Vagina (tissue), 2 donors: ENCODE data around the gene CD81.

Experiments used
- POLR2A ChIP-seq, 2 donors: fragments of 450-650 bp; IDR thresholded peaks; one replicate each; pipeline ENCODE4 v1.6.1; 2017; ENCODE audit warnings: antibody characterized with exemption in 2 of 2, mild to moderate bottlenecking in 2 of 2, moderate library complexity in 2 of 2
- TF ChIP-seq, protein P1 (sequence below), 3 experiments: fragments of 450-650 bp in 2 of 3; fragments of 200-600 bp in 1 of 3; sonication (generic) in 1 of 3; IDR thresholded peaks; one replicate each; pipeline ENCODE4 v1.5.1; 2017 to 2019; ENCODE audit warnings: antibody characterized with exemption in 3 of 3, mild to moderate bottlenecking in 2 of 3, moderate library complexity in 2 of 3

DNA sequence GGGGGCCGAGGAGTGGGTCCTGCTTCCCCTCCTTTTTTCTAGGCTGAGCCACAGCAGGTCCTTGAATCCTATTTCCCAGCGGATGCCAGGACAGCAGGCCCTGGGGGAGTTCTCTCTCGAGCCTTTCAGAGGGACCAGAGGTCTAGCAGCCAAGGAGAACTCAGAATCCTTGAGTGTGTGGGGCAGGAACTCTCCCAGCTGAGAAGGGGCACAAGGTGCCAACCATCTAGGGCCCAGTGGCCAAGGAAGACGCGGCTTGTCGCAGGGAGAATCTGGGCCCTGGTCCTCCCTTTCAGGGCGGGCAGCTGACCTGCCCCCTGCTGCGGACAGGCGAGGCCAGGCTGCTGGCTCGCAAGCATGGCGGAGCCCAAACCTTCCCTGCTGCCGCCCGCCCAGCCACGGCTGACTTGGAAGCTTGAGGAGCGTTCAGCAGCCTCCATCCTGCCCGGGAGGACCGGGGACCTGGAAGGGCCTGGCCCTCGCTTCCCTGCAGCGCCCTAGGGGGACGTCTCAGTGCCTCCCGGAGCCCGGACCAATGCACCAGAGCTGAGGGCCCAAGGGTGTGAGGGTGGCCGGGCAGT, 22.5 kb downstream of the CD81 start:
- TF ChIP-seq POLR2A (IDR thresholded peaks at IDR 0.05), result no peak
- TF ChIP-seq, protein P1, sequence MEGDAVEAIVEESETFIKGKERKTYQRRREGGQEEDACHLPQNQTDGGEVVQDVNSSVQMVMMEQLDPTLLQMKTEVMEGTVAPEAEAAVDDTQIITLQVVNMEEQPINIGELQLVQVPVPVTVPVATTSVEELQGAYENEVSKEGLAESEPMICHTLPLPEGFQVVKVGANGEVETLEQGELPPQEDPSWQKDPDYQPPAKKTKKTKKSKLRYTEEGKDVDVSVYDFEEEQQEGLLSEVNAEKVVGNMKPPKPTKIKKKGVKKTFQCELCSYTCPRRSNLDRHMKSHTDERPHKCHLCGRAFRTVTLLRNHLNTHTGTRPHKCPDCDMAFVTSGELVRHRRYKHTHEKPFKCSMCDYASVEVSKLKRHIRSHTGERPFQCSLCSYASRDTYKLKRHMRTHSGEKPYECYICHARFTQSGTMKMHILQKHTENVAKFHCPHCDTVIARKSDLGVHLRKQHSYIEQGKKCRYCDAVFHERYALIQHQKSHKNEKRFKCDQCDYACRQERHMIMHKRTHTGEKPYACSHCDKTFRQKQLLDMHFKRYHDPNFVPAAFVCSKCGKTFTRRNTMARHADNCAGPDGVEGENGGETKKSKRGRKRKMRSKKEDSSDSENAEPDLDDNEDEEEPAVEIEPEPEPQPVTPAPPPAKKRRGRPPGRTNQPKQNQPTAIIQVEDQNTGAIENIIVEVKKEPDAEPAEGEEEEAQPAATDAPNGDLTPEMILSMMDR (IDR thresholded peaks at IDR 0.05), result no peak
